HG03135 (cell line): ENCODE results near the gene ZNF598.
A peak's percentile ranks its signal among the peaks of the same experiment; 100 is the strongest.
"Not testable (repeated sequence)": the region's sequence is repeated elsewhere in the genome, so short reads cannot be mapped to it uniquely, and the experiment has no call there.

Source experiments
- ATAC-seq: cut with Tn5 transposase; IDR thresholded peaks from one replicate; pipeline ENCODE4 v1.9.1; 2021; ENCODE audit warnings: mild to moderate bottlenecking, moderate library complexity; ENCODE audit not compliant: unreplicated experiment

ZNF598 gene

DNA sequence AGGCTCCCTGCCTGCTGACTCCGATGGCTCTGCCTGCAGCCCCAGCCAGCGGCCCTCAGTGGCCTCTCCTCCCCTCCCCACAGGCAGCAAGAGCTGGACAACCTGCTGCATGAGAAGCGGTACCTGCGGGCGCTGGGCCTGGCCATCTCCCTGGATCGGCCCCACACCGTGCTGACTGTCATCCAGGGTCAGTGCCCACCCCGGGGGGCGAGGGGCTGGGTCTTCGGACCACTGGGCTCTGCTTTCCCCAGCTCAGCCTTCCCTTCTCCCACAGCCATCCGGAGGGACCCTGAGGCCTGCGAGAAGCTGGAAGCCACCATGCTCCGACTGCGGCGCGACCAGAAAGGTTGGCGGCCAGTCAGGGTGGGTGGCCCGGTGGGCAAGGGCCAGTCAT is 31.7 kb downstream of the ZNF598 start:
- no peak for ATAC-seq

DNA sequence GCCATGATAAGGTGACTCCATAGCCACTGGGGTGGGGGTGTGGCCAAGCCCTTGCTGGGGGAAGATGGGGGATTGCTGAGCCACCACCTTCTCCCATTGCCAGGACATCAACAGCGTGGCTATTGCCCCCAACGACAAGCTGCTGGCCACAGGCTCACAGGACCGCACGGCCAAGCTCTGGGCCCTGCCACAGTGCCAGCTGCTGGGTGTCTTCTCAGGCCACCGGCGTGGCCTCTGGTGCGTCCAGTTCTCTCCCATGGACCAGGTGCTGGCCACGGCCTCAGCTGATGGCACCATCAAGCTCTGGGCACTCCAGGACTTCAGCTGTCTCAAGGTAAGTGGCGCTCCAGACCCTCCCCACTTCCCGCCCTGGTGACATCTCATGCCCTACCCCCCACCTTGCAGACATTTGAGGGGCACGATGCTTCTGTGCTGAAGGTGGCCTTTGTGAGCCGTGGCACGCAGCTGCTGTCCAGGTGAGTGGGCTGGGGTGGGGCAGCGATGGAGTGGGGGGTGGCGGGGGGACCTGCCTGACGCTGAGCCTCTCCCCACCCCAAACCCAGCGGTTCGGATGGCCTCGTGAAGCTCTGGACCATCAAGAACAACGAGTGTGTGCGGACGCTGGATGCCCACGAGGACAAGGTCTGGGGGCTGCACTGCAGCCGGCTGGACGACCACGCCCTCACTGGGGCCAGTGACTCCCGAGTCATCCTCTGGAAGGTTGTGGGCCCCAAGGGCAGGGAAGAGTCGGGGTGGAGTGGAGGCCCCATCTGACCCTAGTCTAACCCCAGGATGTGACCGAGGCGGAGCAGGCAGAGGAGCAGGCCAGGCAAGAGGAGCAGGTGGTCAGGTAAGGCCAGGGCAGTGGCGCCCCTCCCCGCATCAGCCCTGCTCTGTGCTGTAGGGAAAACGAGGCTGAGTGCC is 32.4 kb downstream of the ZNF598 start:
- no peak for ATAC-seq

DNA sequence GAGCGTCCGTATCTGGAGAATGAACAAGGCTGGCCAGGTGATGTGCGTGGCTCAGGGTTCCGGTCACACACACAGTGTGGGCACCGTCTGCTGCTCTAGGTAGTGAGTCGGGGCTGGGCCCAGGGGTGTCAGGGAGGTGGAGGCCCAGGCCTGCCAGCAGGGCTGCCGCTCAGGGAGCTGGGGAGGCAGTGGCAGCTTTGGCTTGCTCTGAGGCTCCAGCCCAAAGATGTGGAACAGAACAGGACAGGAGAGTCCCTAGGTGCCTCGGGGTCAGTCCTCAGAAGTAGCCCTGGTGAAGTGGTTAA is 33.5 kb downstream of the ZNF598 start:
- ATAC-seq = no peak

DNA sequence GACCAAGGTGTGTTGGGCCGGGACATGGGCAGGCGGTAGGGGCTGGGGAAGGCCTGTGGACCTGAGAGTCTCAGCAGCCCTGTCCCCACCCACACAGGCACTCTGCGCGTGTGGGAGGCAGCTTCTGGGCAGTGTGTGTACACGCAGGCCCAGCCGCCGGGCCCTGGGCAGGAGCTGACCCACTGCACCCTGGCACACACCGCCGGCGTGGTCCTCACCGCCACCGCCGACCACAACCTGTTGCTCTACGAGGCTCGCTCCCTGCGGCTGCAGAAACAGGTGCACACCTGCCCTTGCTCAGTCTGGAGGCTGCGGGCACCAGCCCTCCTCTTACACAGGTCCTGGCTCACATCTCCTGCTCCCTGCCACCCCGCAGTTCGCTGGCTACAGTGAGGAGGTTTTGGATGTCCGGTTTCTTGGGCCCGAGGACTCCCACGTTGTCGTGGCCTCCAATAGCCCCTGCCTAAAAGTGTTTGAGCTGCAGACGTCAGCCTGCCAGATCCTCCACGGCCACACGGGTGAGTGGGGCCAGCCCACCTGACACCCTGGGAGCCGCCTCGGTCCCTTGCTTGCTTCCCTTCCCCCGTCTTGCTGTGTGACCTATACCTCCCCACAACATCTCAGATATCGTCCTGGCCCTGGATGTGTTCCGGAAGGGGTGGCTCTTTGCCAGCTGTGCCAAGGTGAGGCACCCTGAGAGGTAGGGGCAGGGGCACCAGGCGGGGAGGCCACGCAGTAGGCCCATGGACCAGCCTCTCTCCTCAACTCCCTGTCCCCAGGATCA is 34.0 kb downstream of the ZNF598 start:
- no peak for ATAC-seq

DNA sequence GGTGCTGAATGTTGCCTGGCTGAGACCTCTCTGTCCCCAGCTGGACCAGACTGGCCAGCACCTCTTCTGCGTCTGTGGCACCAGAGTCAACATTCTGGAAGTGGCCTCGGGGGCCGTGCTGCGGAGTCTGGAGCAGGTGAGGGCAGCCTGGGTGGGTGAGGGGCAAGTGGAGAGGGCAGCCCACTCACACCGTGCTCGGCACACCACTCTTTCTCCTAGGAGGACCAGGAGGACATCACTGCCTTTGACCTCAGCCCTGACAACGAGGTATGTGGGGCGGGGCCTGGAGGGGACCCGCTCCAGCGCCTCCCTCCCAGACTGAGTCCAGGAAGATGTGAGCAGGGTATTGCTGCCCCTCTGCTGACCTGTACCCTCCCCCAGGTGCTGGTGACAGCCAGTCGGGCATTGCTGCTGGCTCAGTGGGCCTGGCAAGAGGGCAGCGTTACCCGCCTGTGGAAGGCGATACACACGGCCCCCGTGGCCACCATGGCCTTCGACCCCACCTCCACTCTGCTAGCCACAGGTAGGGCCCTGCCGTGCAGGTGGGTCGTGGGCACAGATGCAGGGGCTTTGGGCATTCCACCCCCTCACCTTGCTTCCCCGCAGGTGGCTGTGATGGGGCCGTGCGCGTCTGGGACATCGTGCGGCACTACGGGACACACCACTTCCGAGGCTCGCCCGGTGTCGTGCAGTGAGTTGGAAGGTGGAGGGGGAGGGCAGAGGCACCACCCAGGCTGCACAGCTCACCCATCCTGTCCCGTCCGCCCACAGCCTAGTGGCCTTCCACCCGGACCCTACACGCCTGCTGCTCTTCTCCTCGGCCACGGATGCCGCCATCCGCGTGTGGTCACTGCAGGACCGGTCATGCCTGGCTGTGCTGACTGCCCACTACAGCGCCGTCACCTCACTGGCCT is 35.2 kb downstream of the ZNF598 start:
- ATAC-seq = no peak

DNA sequence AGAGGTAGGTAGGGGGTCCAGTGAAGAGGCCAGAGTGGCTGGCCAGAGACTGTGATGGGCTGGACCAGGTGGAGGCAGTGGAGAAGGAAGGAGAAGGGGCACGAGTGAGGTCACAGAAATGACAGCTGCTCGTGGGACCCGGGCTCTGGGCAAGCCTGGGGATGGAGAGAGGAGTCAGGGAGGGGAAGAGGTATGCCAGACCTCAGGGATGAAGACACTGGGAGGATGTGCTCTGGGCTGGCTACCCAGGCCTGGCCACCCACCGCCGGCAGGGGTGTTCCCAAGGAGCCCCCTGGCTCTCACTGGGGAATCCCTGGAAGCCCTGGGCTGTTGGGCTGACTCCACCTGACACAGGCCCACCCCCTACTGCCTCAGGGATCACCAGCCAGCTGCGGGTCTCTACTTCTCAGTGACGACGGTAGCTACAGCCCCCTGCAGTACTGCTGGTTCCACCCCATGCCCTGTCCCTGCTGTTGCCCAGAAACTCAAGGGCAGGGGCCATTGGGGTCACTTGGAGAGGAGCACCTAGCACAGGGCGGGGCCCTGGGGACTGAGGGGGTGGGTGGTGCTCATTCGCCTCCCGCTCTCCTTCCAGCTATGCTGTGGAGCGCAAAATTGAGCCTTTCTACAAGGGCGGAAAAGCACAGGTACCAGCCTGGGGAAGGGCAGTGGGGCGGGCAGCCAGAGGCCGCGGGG is 36.0 kb downstream of the ZNF598 start:
- ATAC-seq = no peak

DNA sequence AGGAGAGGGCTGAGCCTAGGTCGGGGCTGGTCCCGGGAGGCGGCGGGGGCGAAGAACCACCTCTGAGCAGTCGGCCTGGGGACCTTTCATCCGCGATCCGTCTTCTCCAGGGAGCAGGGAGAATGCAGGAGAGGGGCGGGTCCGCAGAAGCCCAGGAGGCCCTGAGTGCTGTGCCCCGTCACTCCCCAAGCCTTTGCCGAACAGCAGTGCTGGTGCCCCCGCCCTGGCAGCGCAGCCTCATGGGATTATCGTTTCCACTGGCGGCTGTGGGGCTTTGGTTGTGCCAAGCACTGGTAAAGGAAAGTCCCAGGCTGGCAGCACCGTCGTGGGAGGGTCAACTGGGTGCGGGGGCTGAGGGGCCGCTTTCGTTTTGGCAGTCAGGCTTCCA is 37.1 kb downstream of the ZNF598 start:
- peak; percentile 2 for ATAC-seq

DNA sequence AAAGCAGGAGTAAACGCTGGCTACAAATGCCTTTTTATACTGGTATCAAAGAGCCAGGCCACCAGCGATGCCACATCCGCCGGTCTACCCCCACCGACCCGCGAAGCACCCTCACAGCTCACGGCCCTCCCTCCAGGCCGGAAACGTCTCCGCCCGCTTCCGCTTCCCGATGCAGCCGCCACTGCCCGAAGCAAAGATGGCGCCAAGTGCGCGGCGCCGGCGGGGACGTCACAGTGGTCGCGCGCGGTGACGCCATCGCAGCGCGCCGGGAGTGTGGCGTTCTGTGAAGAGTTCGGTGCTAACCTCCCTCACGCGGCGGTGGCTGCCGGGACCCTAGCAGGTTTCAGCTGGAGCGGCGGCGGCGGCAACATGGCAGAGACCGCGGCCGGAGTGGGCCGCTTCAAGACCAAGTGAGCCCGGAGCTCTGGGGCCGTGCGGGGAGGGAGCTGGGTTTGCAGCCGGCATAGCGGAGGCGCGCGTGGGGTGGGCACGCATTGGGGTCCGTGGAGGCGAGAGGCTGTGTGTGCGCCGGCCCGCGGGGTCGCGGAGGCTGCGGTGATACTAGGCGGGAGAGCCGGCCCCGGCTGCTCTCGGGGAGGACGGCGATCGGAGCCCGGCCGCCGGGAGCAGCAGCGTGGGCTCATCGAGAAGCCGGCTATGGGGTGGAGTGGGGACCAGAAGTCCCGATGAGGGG is 37.7 kb downstream of the ZNF598 start, which contains the start of gene TBL3:
Gene TBL3 (plus strand): TSS at position 258 of the 694 bp plus-strand sequence. CDS start 112 bp downstream, at position 370.
- ATAC-seq = peak; percentile 72

DNA sequence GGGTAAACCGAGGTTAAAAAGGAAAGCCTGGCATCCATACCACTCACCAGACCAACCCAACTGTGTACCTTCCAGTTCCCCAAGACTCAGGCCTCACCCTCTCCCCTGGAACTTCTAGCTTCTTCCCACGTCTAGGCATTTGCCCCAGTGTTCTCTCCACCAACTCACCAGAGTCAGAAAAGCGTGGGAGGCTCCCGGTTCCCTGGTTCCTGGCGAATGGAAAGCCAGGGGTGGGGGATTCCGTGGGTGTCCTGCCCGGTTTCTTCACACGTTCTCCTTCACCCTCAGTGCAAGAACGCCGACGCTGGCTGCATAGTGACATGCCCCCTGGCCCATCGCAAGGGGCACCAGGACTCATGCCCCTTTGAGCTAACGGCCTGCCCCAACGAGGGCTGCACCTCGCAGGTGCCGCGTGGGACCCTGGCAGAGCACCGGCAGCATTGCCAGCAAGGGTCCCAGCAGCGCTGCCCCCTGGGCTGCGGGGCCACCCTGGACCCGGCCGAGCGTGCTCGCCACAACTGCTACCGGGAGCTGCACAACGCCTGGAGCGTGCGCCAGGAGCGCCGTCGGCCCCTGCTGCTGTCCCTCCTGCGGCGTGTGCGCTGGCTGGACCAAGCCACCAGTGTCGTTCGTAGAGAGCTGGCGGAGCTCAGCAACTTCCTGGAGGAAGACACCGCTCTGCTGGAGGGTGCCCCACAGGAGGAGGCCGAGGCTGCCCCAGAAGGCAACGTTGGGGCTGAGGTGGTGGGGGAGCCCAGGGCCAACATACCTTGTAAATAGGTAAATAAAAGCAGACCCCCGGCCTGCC is 41.3 kb downstream of the ZNF598 start:
- no peak for ATAC-seq

DNA sequence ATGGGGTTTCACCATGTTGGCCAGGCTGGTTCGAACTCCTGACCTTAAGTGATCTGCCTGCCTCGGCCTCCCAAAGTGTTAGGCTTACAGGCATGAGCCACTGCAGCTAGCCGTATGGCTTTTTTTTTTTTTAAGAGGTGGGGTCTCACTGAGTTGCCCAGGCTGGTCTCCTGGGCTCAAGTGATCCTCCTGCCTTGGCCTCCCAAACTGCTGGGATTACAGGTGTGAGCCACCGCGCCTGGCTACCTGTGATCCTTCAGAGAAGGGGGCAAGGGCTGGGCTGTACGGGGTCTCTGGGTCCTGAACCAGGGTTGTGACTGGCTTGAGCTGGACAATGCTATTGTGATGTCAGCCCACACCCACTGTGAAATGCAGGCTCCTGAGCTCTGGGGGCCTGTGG is 43.2 kb downstream of the ZNF598 start, which contains the start of gene RNF151:
Gene RNF151 (plus strand): TSS at position 397 of the 400 bp plus-strand sequence. CDS start 26 bp downstream, outside the sequence.
- no peak for ATAC-seq

DNA sequence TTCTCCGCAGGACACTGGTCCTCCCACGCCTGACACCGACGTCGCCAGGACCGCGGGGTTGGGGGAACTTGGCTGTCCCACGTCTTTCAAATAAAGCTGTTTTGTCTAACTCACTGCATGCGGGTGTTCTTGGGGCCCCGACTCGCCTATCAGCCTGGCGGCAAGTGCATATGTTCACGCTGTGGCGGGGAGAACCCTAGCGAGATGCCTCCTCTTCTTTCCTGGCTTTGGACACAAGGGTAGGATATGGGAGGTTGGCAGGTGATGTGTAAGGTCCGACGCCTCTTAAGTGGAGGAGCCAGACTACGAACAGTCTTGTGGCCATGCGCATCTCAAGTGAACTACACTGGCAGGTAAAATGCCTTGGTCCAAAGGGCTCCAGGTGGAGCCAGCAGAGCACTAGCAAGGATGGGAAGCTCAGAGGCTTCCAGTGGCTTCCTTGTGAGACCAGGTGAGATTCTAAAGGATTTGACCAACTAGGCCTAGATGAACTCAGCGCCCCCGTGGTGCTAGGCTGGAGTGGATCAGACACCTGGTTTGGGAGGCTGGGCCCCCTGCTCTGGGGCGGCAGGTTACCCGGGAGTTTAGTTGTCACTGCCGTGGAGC is 44.1 kb downstream of the ZNF598 start:
- no peak for ATAC-seq

DNA sequence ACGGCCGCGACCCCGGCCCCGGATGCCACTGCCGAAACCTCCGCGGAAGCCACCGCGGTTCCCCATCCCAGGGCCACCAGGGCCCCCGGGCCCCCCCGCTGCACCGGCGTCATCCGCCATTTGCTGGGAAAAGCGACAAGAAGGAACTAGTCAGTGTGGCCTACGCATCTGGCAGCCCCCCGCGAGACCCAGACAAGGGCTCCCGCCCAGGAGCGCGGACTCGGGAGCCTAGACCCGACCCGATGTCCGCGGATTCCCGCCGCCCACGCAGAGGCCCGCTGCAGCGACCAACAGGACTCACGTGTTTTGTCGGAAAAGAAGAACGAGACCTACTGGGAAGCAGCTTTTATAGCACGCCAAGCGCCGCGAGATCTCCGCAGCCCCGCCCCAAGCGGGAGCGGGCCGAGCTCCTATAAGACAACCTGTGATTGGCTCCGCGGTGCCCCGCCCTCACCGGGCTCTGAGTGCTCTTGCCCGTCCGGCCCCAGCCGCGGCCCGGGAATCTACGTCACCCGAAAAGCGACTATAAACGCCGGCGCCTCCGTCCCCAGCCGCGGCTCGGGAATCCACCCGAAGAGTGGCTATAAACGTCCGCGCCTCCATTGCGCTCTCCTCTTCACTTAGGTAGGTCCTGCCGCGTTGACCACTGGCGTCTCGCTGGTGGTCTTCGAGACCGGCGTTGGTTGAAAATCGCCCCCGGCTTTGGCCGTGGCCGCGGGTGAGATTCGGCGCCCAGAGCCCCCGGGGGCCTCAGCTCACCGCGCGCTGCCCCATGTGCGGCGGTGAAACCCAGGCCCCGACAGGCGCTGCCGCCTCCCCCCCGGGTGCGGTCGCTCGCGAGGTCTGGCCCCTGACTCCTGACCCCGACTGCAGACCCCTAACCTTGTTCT is 44.9 kb downstream of the ZNF598 start, which contains the start of gene RPS2:
Gene RPS2 (minus strand): TSS at position 321 of the 890 bp plus-strand sequence. CDS start 201 bp downstream, at position 120.
- peak; percentile 67 for ATAC-seq

DNA sequence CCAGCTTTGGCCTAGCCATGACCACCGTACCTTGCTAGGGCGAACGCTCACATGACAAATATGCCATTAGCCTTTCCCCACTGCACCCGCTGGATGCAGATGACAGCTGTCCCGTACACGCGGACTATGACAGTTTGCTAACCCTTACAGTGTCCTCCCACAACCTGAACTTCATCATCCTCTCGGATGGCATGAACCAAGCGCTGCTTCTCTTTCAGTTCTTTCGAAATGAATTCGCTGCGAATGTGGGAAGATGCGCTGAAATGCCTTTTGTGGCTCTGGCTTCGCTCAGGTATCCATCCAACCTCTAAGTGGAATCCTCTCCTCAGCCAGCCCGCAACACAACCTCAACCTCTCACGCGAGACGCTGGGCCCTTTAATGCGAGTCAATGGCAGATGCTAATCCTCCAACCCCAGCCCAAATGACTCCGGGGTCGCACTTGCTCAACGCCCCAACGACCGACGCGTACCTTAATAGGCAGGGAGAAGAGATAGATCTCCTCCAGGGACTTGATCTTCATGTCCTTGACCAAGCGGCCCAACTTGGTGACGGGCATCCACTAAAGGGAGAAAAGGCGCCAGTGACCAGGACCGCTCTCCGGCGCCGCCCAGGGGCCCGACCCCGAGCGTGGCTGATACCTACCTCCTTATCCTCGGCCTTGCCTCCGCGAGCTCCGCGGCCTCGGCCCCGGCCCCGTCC is 45.7 kb downstream of the ZNF598 start:
- ATAC-seq = peak; percentile 5

DNA sequence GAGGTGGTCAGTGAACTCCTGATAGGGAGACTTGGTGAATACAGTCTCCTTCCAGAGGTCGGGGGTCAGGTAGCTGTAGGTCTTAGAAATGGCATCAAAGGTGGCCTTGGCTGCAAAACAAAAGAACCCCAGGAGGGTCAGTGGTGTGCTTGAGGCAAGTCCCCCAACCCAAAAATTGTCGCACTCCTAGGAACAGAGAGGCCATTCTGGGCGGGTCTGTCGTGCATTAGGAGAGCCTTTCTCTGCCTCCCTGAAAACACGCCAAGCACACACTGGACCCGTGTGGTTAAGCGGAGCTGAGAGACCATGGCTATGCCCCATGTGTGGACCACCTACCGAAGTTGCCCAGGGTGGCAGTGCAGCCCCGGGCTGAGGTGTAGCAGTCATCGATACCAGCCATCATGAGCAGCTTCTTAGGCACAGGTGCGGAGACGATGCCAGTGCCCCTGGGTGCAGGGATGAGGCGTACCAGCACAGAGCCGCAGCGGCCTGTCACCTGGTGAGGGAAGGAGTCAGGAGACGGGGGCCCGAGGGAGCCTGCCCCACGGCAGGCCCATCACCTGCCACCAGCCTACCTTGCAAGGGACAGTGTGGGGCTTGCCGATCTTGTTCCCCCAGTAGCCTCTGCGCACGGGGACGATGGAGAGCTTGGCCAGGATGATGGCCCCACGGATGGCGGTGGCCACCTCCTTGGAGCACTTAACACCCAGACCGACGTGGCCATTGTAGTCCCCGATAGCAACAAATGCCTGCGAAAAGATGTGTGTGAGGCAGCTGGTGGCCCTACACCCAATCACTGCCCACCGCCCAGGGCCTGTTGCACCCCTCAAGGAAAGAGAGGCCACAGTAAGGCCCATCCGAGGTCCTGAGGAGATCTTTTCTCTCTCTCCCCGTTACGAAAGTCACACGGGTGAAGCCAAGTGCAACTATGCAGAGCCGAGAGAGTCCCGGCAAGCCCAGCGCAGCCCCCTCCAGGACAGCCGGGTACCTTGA is 47.2 kb downstream of the ZNF598 start:
- ATAC-seq = not testable (repeated sequence)

DNA sequence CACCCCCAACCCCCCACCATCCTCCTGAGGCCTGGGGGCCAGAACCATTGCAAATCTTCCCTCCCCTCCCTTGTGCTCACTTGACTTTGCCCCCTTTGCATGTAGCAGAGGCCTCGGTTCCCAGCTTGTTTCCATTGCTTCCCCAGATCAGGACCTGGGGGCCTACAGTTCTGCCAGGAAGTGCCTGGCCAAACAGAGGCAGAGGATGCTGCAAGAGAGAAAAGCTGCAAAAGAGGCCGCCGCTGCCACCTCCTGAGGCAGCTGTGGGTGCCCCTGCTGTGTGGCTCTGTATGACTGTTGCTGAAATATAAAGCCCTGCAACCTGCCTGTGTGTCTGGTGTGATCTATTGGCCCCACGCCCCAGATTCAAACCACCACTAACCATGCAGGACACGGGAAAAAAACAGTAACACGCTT is 48.0 kb downstream of the ZNF598 start:
- ATAC-seq = no peak
